H1 (cell line): Measurements from ENCODE around the gene SMARCB1. TPM values are rescaled to one million over a fixed set of nuclear protein-coding genes. Genes with fewer than 3 reads are reported as not detected.

Experiments
- CREB1 ChIP-seq: IDR thresholded peaks from 2 replicates; pipeline ENCODE4 v1.6.1; 2012; ENCODE audit warnings: inconsistent platforms
- CTBP2 ChIP-seq: IDR thresholded peaks from 2 replicates; pipeline ENCODE4 v1.7.0; 2011; ENCODE audit warnings: borderline replicate concordance, mild to moderate bottlenecking, moderate library complexity, mixed read lengths, low read length; ENCODE audit not compliant: insufficient read depth, insufficient read length
- polyA plus RNA-seq, 7 experiments: library from polyadenylated mRNA; depleted of rRNA in 3 of 7; stranded (reverse) in 5 of 7; unstranded in 2 of 7; fragments of >200 nt in 5 of 7; fragments of 200-250 nt in 2 of 7; gene quantifications; 1 replicate in 5 of 7; 2 replicates in 1 of 7; 4 replicates in 1 of 7; pipeline versions ENCODE4 v1.2.1 to v1.2.3, GENCODE V29; 2011 to 2013; ENCODE audit warnings: missing spikeins in 2 of 7, mixed read lengths in 2 of 7
- total RNA-seq: library from RNA; stranded (reverse); fragmentation: NEBNext Ultra II Directional; extraction: Animal tissue kit (Norgen Biotek cat#: 25700); gene quantifications from 2 replicates; pipeline ENCODE4 v1.2.1, GENCODE V29; 2021

Gene SMARCB1
- total and polyA plus RNA-seq, 2 of the 8 experiments (the other 6 are each of a cell fraction or from before 2014, with no cell fraction given), result 116 to 145 TPM

GRCh38 chr22:23835484-23836144 is 48.8 kb downstream of the SMARCB1 start (continued):
- TF ChIP-seq CREB1 (no peak), CTBP2 (no peak)
